ENCODE results near the gene SYNPO2L. TPM values are rescaled to one million over a fixed set of nuclear protein-coding genes. Genes with fewer than 3 reads are reported as not detected.

Gene SYNPO2L
- total and polyA plus RNA-seq, 8 donors: 0.02 to 0.31 (median 0.04) TPM; not detected in 5

DNA sequence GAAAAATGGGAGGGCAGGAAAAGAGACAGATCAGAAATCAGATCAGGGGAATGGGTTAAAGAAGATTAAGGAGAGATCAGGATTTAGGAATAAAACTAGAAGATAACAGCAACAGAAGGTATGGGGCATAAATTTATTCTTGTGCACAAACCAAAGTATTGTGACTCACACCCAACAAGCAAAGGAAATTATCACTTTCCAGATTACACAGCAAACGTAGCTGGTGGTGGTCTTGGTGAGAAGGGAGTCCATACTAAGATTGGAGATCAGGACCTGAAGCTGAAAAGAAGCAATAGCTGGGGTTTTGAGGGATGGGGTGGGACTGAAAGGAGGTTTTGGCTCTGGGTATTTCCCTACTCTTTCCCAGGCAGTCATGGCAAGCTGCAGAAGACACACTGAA is 11.1 kb downstream of the SYNPO2L start:
- H3K27me3 ChIP-seq: no peaks in the 10 kb centered on the region
- H3K27ac ChIP-seq: no peak overlapping the region
- no peaks in the 10 kb centered on the region for H3K36me3 ChIP-seq
- TF ChIP-seq, protein P1, sequence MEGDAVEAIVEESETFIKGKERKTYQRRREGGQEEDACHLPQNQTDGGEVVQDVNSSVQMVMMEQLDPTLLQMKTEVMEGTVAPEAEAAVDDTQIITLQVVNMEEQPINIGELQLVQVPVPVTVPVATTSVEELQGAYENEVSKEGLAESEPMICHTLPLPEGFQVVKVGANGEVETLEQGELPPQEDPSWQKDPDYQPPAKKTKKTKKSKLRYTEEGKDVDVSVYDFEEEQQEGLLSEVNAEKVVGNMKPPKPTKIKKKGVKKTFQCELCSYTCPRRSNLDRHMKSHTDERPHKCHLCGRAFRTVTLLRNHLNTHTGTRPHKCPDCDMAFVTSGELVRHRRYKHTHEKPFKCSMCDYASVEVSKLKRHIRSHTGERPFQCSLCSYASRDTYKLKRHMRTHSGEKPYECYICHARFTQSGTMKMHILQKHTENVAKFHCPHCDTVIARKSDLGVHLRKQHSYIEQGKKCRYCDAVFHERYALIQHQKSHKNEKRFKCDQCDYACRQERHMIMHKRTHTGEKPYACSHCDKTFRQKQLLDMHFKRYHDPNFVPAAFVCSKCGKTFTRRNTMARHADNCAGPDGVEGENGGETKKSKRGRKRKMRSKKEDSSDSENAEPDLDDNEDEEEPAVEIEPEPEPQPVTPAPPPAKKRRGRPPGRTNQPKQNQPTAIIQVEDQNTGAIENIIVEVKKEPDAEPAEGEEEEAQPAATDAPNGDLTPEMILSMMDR (IDR thresholded peaks at IDR 0.05): no peak
- intact Hi-C loops (cut with DNase I): loop anchor here in 2 of 3 donors (5.0 to 10.0 kb wide), 2 partner anchors 110 to 117 kb away; no protein-coding TSS in a partner anchor
- DNase-seq (no peak), FAIRE-seq (no peak), ATAC-seq (no peak)
- 58 to 74% methylated on average over 1 of the region's 1 CpG for WGBS, 2 donors
- H3K4me1 ChIP-seq: no peaks in the 10 kb centered on the region
- no peaks in the 10 kb centered on the region for H3K9me3 ChIP-seq
- H3K4me3 ChIP-seq: no peak overlapping the region

DNA sequence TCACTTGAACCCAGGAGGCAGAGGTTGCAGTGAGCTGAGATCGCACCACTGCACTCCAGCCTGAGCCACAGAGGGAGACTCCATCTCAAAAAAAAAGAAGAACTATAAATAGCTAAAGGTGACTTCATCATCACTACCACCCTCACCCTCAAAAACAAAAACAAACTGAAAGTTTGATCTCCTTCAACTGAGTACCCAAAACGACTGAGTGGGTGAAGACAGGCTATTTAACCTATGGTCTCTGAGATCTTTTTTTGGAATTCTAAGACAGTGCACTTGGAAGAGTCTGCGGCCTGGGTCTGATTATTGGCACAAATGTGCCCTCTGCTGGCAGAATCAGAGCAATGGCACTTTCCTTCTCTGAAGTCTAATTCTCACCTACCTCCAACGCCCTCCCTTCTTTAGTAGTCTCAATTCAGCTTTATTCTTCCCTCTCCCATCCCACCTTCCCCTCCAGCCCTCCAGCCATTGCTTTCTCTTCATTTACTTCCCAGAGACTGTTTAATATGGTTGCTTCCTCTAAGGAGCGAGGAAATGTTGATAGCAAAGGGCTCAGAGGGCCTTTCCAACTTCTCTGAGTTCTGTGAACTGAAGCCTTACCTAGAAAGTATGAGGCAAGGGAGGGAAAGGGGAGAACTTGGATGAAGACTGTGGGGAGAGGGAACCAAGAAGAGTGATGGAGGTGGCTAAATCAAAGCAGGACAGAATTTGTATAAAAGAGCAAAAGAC is 11.7 kb downstream of the SYNPO2L start:
- no peak overlapping the region for H3K27ac ChIP-seq
- H3K9me3 ChIP-seq: no peaks in the 10 kb centered on the region
- ATAC-seq (peak; percentile 77 to 86 (median 83)), FAIRE-seq (no peak), DNase-seq (peak in 4 of 6 donors; percentile 35 to 70 (median 43))
- 12 to 17% methylated on average over 5 of the region's 5 CpGs for WGBS, 2 donors
- intact Hi-C loops (cut with DNase I): loop anchor here in 2 of 3 donors (5.0 to 10.0 kb wide), 2 partner anchors 109 to 117 kb away; no protein-coding TSS in a partner anchor
- no peaks in the 10 kb centered on the region for H3K36me3 ChIP-seq
- no peaks in the 10 kb centered on the region for H3K27me3 ChIP-seq
- no peak overlapping the region for H3K4me3 ChIP-seq
- no peaks in the 10 kb centered on the region for H3K4me1 ChIP-seq
- TF ChIP-seq, protein P1 (IDR thresholded peaks at IDR 0.05): peak; percentile 67 to 77 (median 72)

DNA sequence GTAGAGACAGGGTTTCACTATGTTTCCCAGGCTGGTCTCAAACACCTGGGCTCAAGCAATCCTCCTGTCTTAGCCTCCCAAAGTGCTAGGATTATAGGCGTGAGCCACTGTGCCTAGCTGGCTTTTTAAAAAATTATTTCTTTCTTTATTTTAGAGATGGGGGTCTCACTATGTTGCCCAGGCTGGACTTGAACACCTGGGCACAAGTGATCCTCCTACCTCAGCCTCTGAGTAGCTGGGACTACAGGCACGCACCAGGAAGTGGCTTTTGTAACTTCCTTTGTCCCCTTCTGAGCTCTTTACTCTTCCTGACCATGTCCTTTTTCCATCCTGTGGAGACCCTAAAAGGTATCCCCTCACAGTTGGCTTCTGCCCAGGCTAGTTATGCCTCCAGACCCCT is 12.5 kb downstream of the SYNPO2L start:
- DNase-seq (no peak), FAIRE-seq (no peak), ATAC-seq (no peak)
- TF ChIP-seq, protein P1 (IDR thresholded peaks at IDR 0.05): no peak
- Histone ChIP-seq H3K4me1 (no peaks in the 10 kb centered on the region), H3K27me3 (no peaks in the 10 kb centered on the region), H3K4me3 (no peak overlapping the region), H3K36me3 (no peaks in the 10 kb centered on the region), H3K27ac (no peak overlapping the region), H3K9me3 (no peaks in the 10 kb centered on the region)
- 86 to 91% methylated on average over 2 of the region's 2 CpGs for WGBS, 2 donors
- intact Hi-C loops (cut with DNase I): loop anchor here in 2 of 3 donors (5.0 to 10.0 kb wide), 2 partner anchors 109 to 116 kb away; no protein-coding TSS in a partner anchor

- TF ChIP-seq, protein P1 (IDR thresholded peaks at IDR 0.05): no peak
- FAIRE-seq (no peak), DNase-seq (no peak), ATAC-seq (no peak)
- H3K4me1 ChIP-seq: no peaks in the 10 kb centered on the region
- no peak within 1 kb of the TSS for H3K4me3 ChIP-seq
- no peaks in the 10 kb centered on the region for H3K27me3 ChIP-seq
- 71 to 73% methylated on average over 9 of the region's 9 CpGs for WGBS, 2 donors
- H3K27ac ChIP-seq: no peak within 1 kb of the TSS
- H3K36me3 ChIP-seq: no peaks in the 10 kb centered on the region
- intact Hi-C loops (cut with DNase I): loop anchor here (2.0 to 10.0 kb wide), 3 partner anchors 107 to 114 kb away; no protein-coding TSS in a partner anchor
- no peaks in the 10 kb centered on the region for H3K9me3 ChIP-seq
Observed at GRCh38 chr10:73641328-73642060, 14.3 kb downstream of the SYNPO2L start, which contains the start of gene MYOZ1. Gene MYOZ1 (minus strand): TSS chr10:73641474. CDS start chr10:73640017, 1,457 bp downstream.
